ENCODE results near the gene SPHK1. TPM values are rescaled to one million over a fixed set of nuclear protein-coding genes. Genes with fewer than 3 reads are reported as not detected.

The SPHK1 gene
- total RNA-seq, 1 donor from 2014 or later: 26.8 TPM

- Mint-ChIP-seq H3K27ac (peak overlapping the region; percentile 90), H3K27me3 (no peaks in the 10 kb centered on the region), H3K4me3 (peak overlapping the region; percentile 39), H3K4me1 (ENCODE audit: unreplicated experiment) (peaks cover 10% of the 10 kb centered on the region), H3K9me3 (no peaks in the 10 kb centered on the region), H3K36me3 (peaks cover 13% of the 10 kb centered on the region)
- TF ChIP-seq, protein P1, sequence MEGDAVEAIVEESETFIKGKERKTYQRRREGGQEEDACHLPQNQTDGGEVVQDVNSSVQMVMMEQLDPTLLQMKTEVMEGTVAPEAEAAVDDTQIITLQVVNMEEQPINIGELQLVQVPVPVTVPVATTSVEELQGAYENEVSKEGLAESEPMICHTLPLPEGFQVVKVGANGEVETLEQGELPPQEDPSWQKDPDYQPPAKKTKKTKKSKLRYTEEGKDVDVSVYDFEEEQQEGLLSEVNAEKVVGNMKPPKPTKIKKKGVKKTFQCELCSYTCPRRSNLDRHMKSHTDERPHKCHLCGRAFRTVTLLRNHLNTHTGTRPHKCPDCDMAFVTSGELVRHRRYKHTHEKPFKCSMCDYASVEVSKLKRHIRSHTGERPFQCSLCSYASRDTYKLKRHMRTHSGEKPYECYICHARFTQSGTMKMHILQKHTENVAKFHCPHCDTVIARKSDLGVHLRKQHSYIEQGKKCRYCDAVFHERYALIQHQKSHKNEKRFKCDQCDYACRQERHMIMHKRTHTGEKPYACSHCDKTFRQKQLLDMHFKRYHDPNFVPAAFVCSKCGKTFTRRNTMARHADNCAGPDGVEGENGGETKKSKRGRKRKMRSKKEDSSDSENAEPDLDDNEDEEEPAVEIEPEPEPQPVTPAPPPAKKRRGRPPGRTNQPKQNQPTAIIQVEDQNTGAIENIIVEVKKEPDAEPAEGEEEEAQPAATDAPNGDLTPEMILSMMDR (conservative IDR thresholded peaks at IDR 0.05): no peak
- no peak for DNase-seq (ENCODE audit: extremely low spot score, unreplicated experiment)
These were observed 9.8 kb downstream of the SPHK1 start for GRCh38 chr17:76394166-76394565.

- TF ChIP-seq, protein P1 (conservative IDR thresholded peaks at IDR 0.05): no peak
- peaks cover 16% of the 10 kb centered on the region for H3K36me3 Mint-ChIP-seq
- no peak overlapping the region for H3K27ac Mint-ChIP-seq
- H3K4me1 Mint-ChIP-seq (ENCODE audit: unreplicated experiment): peaks cover 5% of the 10 kb centered on the region
- DNase-seq (ENCODE audit: extremely low spot score, unreplicated experiment): no peak
- no peak overlapping the region for H3K4me3 Mint-ChIP-seq
- no peaks in the 10 kb centered on the region for H3K27me3 Mint-ChIP-seq
- H3K9me3 Mint-ChIP-seq: no peaks in the 10 kb centered on the region
These were observed 11.6 kb downstream of the SPHK1 start for GRCh38 chr17:76395980-76396379.

GRCh38 chr17:76397184-76397583 lies 12.8 kb downstream of the SPHK1 start:
- Mint-ChIP-seq H3K4me3 (no peak overlapping the region), H3K4me1 (ENCODE audit: unreplicated experiment) (peaks cover 5% of the 10 kb centered on the region), H3K36me3 (peaks cover 23% of the 10 kb centered on the region), H3K27ac (no peak overlapping the region), H3K9me3 (no peaks in the 10 kb centered on the region), H3K27me3 (no peaks in the 10 kb centered on the region)
- no peak for DNase-seq (ENCODE audit: extremely low spot score, unreplicated experiment)
- TF ChIP-seq, protein P1 (conservative IDR thresholded peaks at IDR 0.05): no peak

DNA sequence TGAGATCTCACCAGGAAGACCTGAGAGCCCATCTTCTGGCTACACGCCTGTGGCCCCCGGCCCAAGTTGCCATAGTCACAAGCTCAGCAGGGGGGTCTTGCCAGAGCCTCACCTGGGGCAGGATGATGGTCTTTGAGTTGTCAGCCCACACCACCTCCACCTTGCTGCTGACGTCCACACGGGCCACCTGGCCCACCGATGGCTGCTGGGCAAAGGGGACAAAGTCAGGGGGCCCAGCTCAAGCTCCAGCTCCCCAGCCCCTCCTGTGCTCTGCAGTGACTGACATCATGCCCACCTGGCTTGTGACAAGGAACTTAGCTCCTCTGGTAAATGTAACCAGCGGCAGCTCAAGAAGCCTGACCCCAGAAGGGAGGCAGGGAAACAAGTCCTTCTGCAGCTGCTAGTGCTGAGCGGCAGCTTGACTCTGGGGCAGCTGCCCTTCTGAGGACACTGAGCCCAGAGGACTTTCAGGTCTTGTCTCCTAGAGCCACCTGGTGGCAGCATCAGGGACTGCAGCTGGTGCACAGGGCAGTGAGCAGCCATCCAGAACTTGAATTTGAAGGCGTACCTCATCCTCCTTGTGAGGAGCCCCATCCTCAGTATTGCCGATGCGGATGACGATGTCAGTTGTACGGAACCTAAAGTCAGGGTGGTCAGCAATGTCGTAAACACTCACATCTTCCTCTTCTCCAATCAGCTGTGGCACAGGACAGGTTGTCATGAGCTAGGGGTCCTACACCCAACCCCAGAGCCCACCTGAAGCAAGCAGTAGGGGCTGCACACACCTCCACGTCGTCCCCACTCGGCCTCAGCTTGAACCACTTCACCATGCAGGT lies 13.5 kb downstream of the SPHK1 start:
- peaks cover 5% of the 10 kb centered on the region for H3K4me1 Mint-ChIP-seq (ENCODE audit: unreplicated experiment)
- peak overlapping the region; percentile 48 for H3K27ac Mint-ChIP-seq
- H3K36me3 Mint-ChIP-seq: peaks cover 29% of the 10 kb centered on the region
- no peaks in the 10 kb centered on the region for H3K9me3 Mint-ChIP-seq
- no peaks in the 10 kb centered on the region for H3K27me3 Mint-ChIP-seq
- peak; percentile 93 for DNase-seq (ENCODE audit: extremely low spot score, unreplicated experiment)
- TF ChIP-seq, protein P1 (conservative IDR thresholded peaks at IDR 0.05): peak; percentile 96
- H3K4me3 Mint-ChIP-seq: no peak overlapping the region

DNA sequence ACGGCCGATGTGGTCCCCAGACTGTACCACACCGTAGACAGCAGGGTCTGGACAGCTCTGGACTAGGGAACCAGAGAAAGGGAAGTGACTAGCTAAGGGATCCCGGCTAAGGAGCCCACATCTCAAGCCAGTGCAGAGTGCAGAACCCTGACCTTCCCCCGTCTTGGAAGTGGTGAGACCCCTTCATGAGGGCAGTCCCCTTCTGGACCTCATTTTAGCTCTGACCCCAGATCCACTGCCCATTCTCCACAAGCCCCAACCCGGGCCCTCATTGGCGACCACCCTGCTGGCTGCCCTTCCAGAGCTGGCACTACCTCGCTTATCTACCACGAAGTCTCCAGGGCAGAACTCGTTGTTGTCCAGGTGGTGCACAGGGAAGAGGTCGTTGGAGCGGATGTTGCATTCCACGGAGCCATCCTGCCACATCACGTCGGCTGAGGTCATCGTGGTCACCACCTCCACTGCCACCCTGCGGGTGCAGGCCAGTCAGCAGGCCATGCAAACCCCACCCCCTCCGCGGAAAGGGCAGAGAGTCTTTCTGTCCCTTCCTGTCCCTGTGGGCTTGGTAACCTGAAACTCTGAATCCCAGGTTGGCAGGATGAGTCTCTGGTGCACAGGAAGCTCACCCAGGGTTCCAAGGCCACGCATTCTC lies 14.2 kb downstream of the SPHK1 start:
- Mint-ChIP-seq H3K4me1 (ENCODE audit: unreplicated experiment) (peaks cover 5% of the 10 kb centered on the region), H3K4me3 (no peak overlapping the region), H3K9me3 (no peaks in the 10 kb centered on the region), H3K27me3 (no peaks in the 10 kb centered on the region), H3K27ac (no peak overlapping the region), H3K36me3 (peaks cover 30% of the 10 kb centered on the region)
- no peak for DNase-seq (ENCODE audit: extremely low spot score, unreplicated experiment)
- TF ChIP-seq, protein P1 (conservative IDR thresholded peaks at IDR 0.05): no peak

Data from type B pancreatic cell (in vitro differentiated cells).